HCT116 (cell line): ENCODE results near the gene NF2. TPM values are rescaled to one million over a fixed set of nuclear protein-coding genes. Genes with fewer than 3 reads are reported as not detected.

Source experiments
- ATAC-seq: fragments of 200-7000 bp; cut with Tn5 transposase; 2 replicates; pipeline ENCODE4 v1.9.1; 2020; ENCODE audit warnings: mild to moderate bottlenecking, moderate library complexity
- BruUV-seq: library from RNA; stranded (reverse); fragments of 400-500 nt; replicated peaks from 2 replicates; lab custom pipeline; 2021; lab: Mats Ljungman, UMichigan
- CTCF ChIA-PET: fragments of 300-600 bp; sonication (Branson Sonifier 250); formaldehyde crosslinking; loops from one replicate; lab custom pipeline; 2021; ENCODE audit warnings: antibody characterized with exemption; lab: Charles Lee
- POLR2A ChIA-PET: fragments of 300-600, 350-600 bp; sonication (Branson Sonifier 250); formaldehyde crosslinking; loops from one replicate; lab custom pipeline; 2021; ENCODE audit warnings: antibody characterized with exemption; lab: Charles Lee
- RAD21 ChIA-PET, 2 experiments: fragments of 300-600 bp; sonication (Branson Sonifier 250); formaldehyde crosslinking; loops; one replicate each; lab custom pipeline; 2023; ENCODE audit warnings: low total read pairs in 2 of 2; ENCODE audit not compliant: uncharacterized antibody in 2 of 2, unreplicated experiment in 2 of 2, low non-redundant PET in 1 of 2; lab: Charles Lee
- DNase-seq: peaks from one replicate; pipeline ENCODE4 v3.0.0-alpha.2; 2010; ENCODE audit warnings: low read depth, low spot score
- H2AFZ ChIP-seq: fragments of 200-600 bp; shearing (Covaris generic), sonication (generic); 2 replicates; pipeline ENCODE4 v1.6.1; 2017; ENCODE audit warnings: low read depth, mixed run types, mixed read lengths, antibody characterized with exemption, low read length; ENCODE audit not compliant: poor library complexity, severe bottlenecking
- H3K27ac ChIP-seq: 2 replicates; pipeline ENCODE4 v1.5.1; 2012; ENCODE audit warnings: low read depth, low read length
- H3K27me3 ChIP-seq: fragments of 200-600 bp; sonication (generic); 2 replicates; pipeline ENCODE4 v1.6.1; 2016; ENCODE audit warnings: mixed run types, low read length, mixed read lengths; ENCODE audit not compliant: insufficient read depth
- H3K36me3 ChIP-seq, 2 experiments: fragments of 200-500 bp in 1 of 2; fragments of 200-600 bp in 1 of 2; sonication (Bioruptor generic) in 1 of 2; sonication (generic) in 1 of 2; 2 replicates each; pipeline versions ENCODE4 v1.5.1 to v1.6.1; 2014 to 2016; ENCODE audit warnings: low read length in 2 of 2, inconsistent platforms in 1 of 2, mixed read lengths in 1 of 2, mixed run types in 1 of 2; ENCODE audit not compliant: insufficient read depth in 2 of 2, control insufficient read depth in 1 of 2
- H3K4me1 ChIP-seq, 2 experiments: fragments of 200-600 bp in 1 of 2; sonication (generic) in 1 of 2; 2 replicates each; pipeline versions ENCODE4 v1.5.1 to v1.6.1; 2012 to 2017; ENCODE audit warnings: low read length in 2 of 2, inconsistent platforms in 1 of 2, mild to moderate bottlenecking in 1 of 2, mixed read lengths in 1 of 2, mixed run types in 1 of 2, moderate library complexity in 1 of 2; ENCODE audit not compliant: insufficient read depth in 2 of 2, control insufficient read depth in 1 of 2
- H3K4me2 ChIP-seq: fragments of 200-600 bp; sonication (generic); 2 replicates; pipeline ENCODE4 v1.6.1; 2017; ENCODE audit warnings: mixed run types, low read length, mixed read lengths
- H3K4me3 ChIP-seq, 2 experiments: fragments of 200-600 bp in 1 of 2; sonication (generic) in 1 of 2; replicated peaks in 1 of 2; 2 replicates each; pipeline ENCODE4 v1.5.1; 2011 to 2016; ENCODE audit warnings: low read length in 2 of 2, control low read depth in 1 of 2, low read depth in 1 of 2, mild to moderate bottlenecking in 1 of 2, mixed read lengths in 1 of 2, mixed run types in 1 of 2
- H3K79me2 ChIP-seq: fragments of 200-600 bp; sonication (generic); 2 replicates; pipeline ENCODE4 v1.6.1; 2017; ENCODE audit warnings: mild to moderate bottlenecking, mixed run types, low read length, moderate library complexity, mixed read lengths; ENCODE audit not compliant: insufficient read depth
- H3K9ac ChIP-seq: fragments of 200-600 bp; sonication (generic); 2 replicates; pipeline ENCODE4 v1.6.1; 2016; ENCODE audit warnings: low read length, mixed read lengths
- H3K9me2 ChIP-seq: fragments of 200-600 bp; sonication (generic), shearing (Covaris generic); 2 replicates; pipeline ENCODE4 v1.6.1; 2017; ENCODE audit warnings: mixed run types, mild to moderate bottlenecking, moderate library complexity; ENCODE audit not compliant: insufficient read depth
- H3K9me3 ChIP-seq, 2 experiments: fragments of 200-500 bp in 1 of 2; fragments of 200-600 bp in 1 of 2; sonication (Bioruptor generic) in 1 of 2; sonication (generic) in 1 of 2; 2 replicates each; pipeline ENCODE4 v1.6.1; 2014 to 2017; ENCODE audit warnings: low read length in 2 of 2, mixed read lengths in 2 of 2, inconsistent platforms in 1 of 2, low read depth in 1 of 2, mild to moderate bottlenecking in 1 of 2, mixed run types in 1 of 2, moderate library complexity in 1 of 2; ENCODE audit not compliant: control insufficient read depth in 1 of 2, insufficient read depth in 1 of 2
- H4K20me1 ChIP-seq: fragments of 200-600 bp; sonication (generic), shearing (Covaris generic); 2 replicates; pipeline ENCODE4 v1.6.1; 2017; ENCODE audit warnings: mixed run types, mild to moderate bottlenecking, moderate library complexity; ENCODE audit not compliant: insufficient read depth
- ATF3 ChIP-seq: IDR thresholded peaks from 2 replicates; pipeline ENCODE4 v1.6.1; 2012
- CEBPB ChIP-seq: IDR thresholded peaks from 2 replicates; pipeline ENCODE4 v1.6.1; 2012; ENCODE audit warnings: low read depth
- EGR1 ChIP-seq: IDR thresholded peaks from 2 replicates; pipeline ENCODE4 v1.6.1; 2012; ENCODE audit warnings: low read depth
- FOSL1 ChIP-seq: IDR thresholded peaks from 2 replicates; pipeline ENCODE4 v1.6.1; 2012; ENCODE audit warnings: low read depth
- POLR2AphosphoS5 ChIP-seq: IDR thresholded peaks from 2 replicates; pipeline ENCODE4 v1.6.1; 2011; ENCODE audit warnings: mild to moderate bottlenecking, low read depth, low read length, moderate library complexity
- REST ChIP-seq: IDR thresholded peaks from 2 replicates; pipeline ENCODE4 v1.6.1; 2012; ENCODE audit warnings: low read depth
- SIN3A ChIP-seq: IDR thresholded peaks from 2 replicates; pipeline ENCODE4 v1.6.1; 2012; ENCODE audit warnings: low read depth
- SP1 ChIP-seq: IDR thresholded peaks from 2 replicates; pipeline ENCODE4 v1.6.1; 2012; ENCODE audit warnings: low read depth
- SRF ChIP-seq: IDR thresholded peaks from 2 replicates; pipeline ENCODE4 v1.6.1; 2012; ENCODE audit warnings: low read depth
- TCF7L2 ChIP-seq: IDR thresholded peaks from 2 replicates; pipeline ENCODE4 v1.7.0; 2011; ENCODE audit warnings: borderline replicate concordance, inconsistent platforms; ENCODE audit not compliant: insufficient read depth, insufficient read length; ENCODE audit errors: extremely low read depth
- ZFX ChIP-seq: fragments of 450-650 bp; IDR thresholded peaks from 2 replicates; pipeline ENCODE4 v1.6.1; 2017
- intact Hi-C: fragments of 100-400 bp; cut with micrococcal nuclease; formaldehyde crosslinking; loops from 2 replicates; pipeline ENCODE4 v1.10.0; 2022
- total RNA-seq: library from RNA; stranded (reverse); gene quantifications from one replicate; pipeline ENCODE4 v1.2.1, GENCODE V29; 2021; ENCODE audit not compliant: unreplicated experiment

NF2 gene
- total RNA-seq, 1 experiment from 2014 or later, result 70.2 TPM

- RAD21 ChIA-PET, result no interaction called here
- ATAC-seq (no peak), DNase-seq (no peak)
These were observed 30.3 kb downstream of the NF2 start for GRCh38 chr22:29633514-29634312.

More at GRCh38 chr22:29633514-29634312, 30.3 kb downstream of the NF2 start:
- H3K4me1 ChIP-seq, result peaks cover 0 to 3% of the 10 kb centered on the region in 2 experiments; a peak in 1 of 4 replicates
- H3K9me3 ChIP-seq, result no peaks in the 10 kb centered on the region
- no peak overlapping the region for H3K27ac ChIP-seq
- H2AFZ ChIP-seq, result no peak overlapping the region
- H3K4me2 ChIP-seq, result no peak overlapping the region
- POLR2A ChIA-PET, result no interaction called here
- no peak overlapping the region for H3K4me3 ChIP-seq
- peaks cover 90% of the 10 kb centered on the region for H3K79me2 ChIP-seq
- BruUV-seq, result no TSS peak
- H3K9me2 ChIP-seq, result no peaks in the 10 kb centered on the region
- no peaks in the 10 kb centered on the region for H4K20me1 ChIP-seq
- TF ChIP-seq EGR1 (no peak), SRF (no peak), SIN3A (no peak), ZFX (no peak), REST (no peak), SP1 (no peak), CEBPB (no peak), ATF3 (no peak), FOSL1 (no peak), TCF7L2 (no peak), POLR2AphosphoS5 (no peak)
- H3K9ac ChIP-seq, result no peak overlapping the region
- intact Hi-C loops, result loop anchor here (2.0 kb wide), 1 partner anchor 621 kb away; no protein-coding TSS in a partner anchor
- H3K27me3 ChIP-seq, result no peaks in the 10 kb centered on the region
- H3K36me3 ChIP-seq, result peaks cover 0 to 6% of the 10 kb centered on the region in 2 experiments; a peak in 1 of 4 replicates
- CTCF ChIA-PET, result interaction anchor here (1.0 to 1.7 kb wide), 3 partner anchors 9 to 455 kb away, joined by 3 to 5 read pairs (median 3); no protein-coding TSS in a partner anchor
